DMS79 treated with DMSO at 0.1 percent for 48 hours (cell line): ENCODE results near the gene TTYH2.

Experiments
- DNase-seq: peaks from one replicate; lab custom pipeline; 2025; lab: John Stamatoyannopoulos, UW

TTYH2 gene

GRCh38 chr17:74215342-74215727, 2.0 kb downstream of the TTYH2 start:
- DNase-seq = no peak

- DNase-seq = no peak
These were observed 3.1 kb downstream of the TTYH2 start for GRCh38 chr17:74216505-74216904.

DNA sequence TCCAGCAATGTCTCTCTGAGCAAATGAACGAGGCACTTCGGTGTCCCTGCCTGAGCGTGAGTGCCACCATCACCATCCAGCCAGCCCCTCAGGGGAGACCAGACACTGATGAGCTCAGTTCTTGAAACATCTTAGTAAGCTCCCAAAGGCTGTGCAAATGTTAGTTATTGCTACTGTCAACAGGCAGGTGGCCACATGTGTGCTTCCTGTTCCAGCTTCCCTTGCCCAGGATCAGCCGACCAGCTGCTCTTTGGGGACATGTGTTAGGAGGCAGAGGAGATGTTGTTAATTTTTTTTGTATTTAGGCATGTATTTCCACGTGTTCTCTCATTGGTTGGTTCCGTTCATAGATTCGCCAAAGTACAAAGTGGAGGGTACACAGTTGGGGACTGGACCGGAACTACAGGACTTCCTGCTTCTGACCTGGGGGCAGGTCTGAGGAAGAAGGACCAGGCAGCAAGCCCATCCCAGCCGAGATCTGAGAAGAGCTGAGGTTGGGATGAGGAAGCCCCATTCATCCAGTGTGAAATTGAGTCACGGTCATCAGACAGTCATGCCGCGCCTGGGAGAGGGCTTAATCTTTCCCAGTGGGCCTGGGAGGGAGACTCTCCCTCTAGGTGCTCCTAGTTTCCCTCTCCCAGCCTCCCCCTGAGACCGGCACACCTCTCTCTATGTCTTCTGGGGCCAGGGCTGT, 3.8 kb downstream of the TTYH2 start:
- DNase-seq = no peak

DNA sequence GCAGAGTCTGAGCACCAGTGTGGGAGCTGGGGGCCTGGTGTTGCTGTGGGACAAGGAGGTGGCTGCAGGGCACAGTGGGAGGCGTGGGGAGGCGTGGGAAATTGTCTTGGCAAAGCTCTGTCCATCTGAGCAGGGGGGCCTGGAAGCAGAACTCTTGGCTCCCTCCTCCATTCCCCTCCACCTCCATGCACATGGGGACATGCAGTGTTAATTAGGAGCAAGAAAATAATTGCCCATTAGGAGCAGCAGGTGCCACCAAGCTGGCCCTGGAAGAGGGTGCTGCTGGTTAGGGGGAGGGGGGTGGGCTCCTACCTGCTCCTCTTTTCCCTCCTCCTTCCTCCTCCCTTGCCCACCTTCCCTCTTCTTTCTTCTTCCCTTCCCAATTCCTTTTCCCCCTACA, 4.5 kb downstream of the TTYH2 start:
- DNase-seq = no peak

- no peak for DNase-seq
These were observed 5.1 kb downstream of the TTYH2 start for GRCh38 chr17:74218436-74218835.

DNA sequence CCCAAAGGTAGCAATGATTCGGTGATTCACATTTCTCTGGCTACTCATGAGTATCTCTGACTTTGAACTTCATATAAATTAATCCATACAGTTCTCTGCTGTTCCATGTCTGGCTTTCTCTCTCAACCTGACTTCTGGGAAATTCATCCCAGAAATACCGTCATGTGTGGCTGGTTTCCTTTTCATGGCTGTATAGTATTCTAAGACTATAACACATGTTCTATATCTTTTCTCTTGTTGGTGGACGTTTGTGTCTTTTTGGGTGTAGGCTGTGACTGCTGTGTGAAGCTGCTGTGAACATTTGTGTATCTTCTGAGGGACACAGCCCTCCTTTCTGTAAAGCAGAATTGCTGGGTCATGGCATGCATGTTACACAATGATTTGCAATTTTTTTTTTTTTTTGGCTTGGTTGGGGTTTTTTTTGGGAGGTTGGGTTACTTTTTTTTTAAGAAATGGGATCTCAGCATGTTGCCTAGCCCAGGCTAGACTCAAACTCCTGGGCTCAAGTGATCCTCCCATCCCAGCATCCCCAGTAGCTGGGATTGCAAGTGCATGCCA, 6.3 kb downstream of the TTYH2 start:
- DNase-seq = no peak

DNA sequence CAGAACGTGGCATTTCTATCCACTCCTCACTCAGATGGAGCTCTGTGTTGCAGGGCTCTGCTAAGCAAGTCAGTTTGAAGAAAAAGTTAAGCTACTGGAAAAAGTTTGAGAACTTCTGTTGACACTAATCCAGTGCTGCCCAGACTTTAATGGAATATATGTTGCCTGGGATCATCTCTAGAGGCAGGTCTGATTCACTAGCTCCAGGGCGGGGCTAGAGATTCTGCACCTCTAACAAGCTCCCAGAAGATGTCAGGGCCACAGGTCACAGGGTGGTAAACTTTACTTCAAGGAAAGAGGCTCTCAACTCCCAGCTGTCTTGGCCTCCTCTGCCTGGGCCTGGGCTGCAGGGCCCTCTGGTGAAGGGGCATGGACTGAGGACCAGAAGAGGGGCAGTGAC, 6.8 kb downstream of the TTYH2 start:
- no peak for DNase-seq

GRCh38 chr17:74220946-74221818, 7.8 kb downstream of the TTYH2 start:
- no peak for DNase-seq

- no peak for DNase-seq
These were observed 9.0 kb downstream of the TTYH2 start for GRCh38 chr17:74222399-74222798.

DNA sequence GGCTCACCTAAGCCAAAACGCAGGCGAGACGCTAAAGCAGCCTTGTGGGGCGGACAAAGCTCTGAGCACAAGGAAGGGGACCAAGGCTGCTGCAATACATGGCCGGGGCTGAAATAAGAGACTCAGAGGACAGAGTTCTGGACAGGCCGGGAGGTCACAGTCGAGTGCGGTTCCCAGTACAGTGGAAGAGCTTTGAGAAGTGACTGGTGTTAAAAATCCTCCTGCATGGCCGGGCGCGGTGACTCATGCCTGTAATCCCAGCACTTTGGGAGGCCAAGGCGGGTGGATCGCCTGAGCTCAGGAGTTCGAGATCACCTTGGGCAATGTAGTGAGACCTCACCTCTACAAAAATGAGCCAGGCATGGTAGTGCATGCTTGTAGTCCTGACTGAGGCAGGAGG, 10.5 kb downstream of the TTYH2 start:
- no peak for DNase-seq

- DNase-seq = no peak
These were observed 11.8 kb downstream of the TTYH2 start for GRCh38 chr17:74224959-74225725.

GRCh38 chr17:74226252-74226651, 12.9 kb downstream of the TTYH2 start:
- DNase-seq = no peak

- no peak for DNase-seq
These were observed 14.1 kb downstream of the TTYH2 start for GRCh38 chr17:74227271-74228080.

DNA sequence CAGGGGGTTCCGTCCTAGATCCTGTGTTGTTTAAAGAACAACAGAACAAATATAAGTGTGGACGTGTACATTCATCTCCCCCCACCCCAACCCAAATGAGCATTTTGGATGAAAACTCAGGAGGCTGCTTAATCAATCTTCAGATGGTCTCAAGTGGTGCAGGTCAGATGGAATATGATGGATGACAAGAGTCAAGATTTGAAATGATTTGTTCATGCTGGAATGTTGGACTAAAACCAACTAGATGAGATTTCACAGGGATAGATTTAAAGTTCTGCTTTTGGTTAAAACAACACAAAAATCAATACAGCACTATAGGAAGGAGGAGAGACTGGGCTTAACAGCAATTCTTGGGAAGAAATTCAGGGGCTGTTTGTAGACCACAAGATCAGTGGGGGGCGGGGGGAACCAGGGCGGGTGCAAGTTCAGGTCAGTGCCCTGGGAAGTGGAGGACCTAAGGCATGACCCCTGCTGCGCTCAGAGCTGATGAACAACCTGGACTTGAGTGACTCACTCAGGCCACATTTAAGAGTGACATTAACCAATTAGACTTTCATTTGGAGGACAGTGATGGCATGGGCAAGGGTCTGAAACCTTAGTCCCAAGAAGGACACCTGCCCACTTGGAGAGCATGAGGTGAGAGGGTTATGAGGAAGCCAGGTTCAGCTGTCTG, 15.1 kb downstream of the TTYH2 start:
- DNase-seq = no peak

DNA sequence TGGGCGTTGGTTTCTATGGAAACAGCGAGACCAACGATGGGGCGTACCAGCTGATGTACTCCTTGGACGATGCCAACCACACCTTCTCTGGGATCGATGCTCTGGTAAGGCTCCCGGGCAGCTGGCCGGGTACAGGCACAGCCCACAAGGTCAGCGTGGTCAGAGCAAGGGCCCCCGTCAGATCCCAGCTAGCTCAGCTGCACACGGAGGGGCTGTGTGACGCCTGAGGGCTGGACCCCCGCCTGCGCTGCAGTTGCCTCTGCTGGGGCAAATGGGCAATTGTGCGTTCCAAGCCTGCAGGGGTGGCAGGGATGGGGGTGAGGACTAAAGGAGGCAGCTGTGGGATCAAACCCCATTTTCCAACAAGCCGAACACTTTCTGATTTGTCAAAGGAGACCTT, 17.5 kb downstream of the TTYH2 start:
- DNase-seq = no peak

DNA sequence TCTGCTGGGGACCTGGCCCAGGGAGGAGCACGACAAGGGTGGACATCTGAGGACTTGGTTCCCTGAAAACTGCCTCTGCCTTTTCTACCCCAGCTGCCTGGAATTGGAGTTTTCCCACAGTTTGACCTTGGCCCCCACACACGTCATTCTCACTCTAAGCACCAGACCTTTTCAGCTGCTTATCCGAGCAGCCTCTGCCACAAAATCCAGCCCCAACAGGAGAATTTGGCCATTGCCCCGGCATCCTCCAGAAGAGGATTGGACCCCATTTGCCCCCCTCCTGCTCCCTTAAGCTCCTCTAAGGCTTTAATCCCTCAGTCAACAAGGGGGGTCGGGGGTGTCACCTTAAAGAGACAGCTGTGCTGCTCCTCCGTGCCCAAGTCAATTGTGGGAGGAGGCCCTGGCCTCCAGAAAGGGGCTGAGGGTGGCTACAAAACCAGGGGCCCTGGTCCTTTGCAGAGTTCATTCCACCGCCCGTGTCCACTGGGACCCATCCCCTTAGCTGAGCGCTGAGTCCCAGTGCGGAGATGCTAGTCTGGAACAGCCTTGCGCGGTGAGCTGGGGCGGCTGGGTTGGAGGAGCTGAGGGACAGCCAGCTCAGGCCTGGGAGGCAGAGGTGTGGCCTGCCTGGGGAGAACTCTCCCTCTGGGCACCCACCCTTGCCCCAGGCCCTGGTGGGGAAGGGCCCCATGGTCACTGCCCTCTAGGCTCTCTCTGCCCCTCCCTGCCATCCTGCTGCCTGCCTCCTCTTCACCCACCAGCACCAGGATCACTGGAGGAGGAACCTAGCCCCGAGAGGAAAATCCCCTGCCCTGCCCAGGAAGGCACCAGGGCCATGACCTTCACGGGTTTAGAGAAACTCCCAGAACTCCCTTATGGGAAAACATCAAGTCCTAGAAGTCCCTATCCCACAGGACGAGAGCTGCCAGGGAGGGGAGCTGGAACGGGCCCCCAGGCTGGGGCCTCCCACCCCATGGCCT, 18.8 kb downstream of the TTYH2 start:
- no peak for DNase-seq

GRCh38 chr17:74233937-74234336, 20.6 kb downstream of the TTYH2 start:
- no peak for DNase-seq

- DNase-seq = no peak
These were observed 21.1 kb downstream of the TTYH2 start for GRCh38 chr17:74234486-74234885.

DNA sequence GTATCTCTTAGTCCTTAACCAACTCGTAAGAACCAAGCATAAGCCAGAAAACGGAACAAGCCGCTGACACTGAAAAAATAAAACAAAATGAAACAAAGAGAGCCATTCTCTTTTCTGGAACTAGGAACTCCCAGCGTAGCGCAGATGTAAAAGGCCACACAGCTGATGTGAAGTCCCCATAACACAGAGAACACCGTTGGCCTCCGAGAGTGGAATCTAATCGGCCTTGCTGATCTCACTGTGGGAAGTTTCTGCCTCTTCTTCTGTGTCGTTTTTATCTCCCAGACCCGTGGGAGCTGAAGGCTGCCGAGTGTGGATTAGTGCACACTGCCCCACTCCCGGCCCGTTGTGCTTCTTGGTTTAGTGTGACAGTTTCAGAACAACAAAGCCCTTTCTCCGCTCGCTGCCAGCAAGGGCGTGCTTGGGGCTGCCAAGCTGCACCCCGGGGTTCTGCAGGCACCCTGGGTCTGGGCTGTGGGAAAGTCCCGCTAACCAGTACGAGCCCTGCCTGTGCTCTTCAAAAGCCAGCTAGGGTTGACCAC, 21.7 kb downstream of the TTYH2 start:
- DNase-seq = no peak
